ENCODE results near the gene RAD51AP1. TPM values are rescaled to one million over a fixed set of nuclear protein-coding genes. Genes with fewer than 3 reads are reported as not detected.
"Not testable (repeated sequence)": the region's sequence is repeated elsewhere in the genome, so short reads cannot be mapped to it uniquely, and the experiment has no call there.

RAD51AP1 gene
- polyA plus RNA-seq (ENCODE audit: insufficient read length): 44.4 TPM
- long read RNA-seq, donor 1, partial matches to known transcripts: 0 of 7 reads
- long read RNA-seq, donor 1, other reads (novel, unspliced or antisense): 0 of 7 reads
- long read RNA-seq, donor 2, transcript RAD51AP1-202 (9 exons, 2,113 nt): major isoform, 5 of 12 reads
- long read RNA-seq, donor 2, partial matches to known transcripts: 6 of 12 reads
- long read RNA-seq, donor 2, other reads (novel, unspliced or antisense): 0 of 12 reads
- long read RNA-seq, donor 3, partial matches to known transcripts: 0 of 1 reads
- long read RNA-seq, donor 3, other reads (novel, unspliced or antisense): 0 of 1 reads
- long read RNA-seq, donor 4, partial matches to known transcripts: 0 of 1 reads
- long read RNA-seq, donor 4, other reads (novel, unspliced or antisense): 0 of 1 reads
- long read RNA-seq, donor 5, transcript RAD51AP1-202 (9 exons, 2,113 nt): major isoform, 5 of 19 reads
- long read RNA-seq, donor 5, partial matches to known transcripts: 13 of 19 reads
- long read RNA-seq, donor 5, other reads (novel, unspliced or antisense): 0 of 19 reads
- long read RNA-seq, donor 6, partial matches to known transcripts: 6 of 14 reads
- long read RNA-seq, donor 6, other reads (novel, unspliced or antisense): 0 of 14 reads
- long read RNA-seq, donor 7, partial matches to known transcripts: 14 of 15 reads
- long read RNA-seq, donor 7, other reads (novel, unspliced or antisense): 0 of 15 reads
- long read RNA-seq, donor 8, partial matches to known transcripts: 0 of 1 reads
- long read RNA-seq, donor 8, other reads (novel, unspliced or antisense): 0 of 1 reads

GRCh38 chr12:4538207-4539160 is at the start of gene RAD51AP1:
Gene RAD51AP1 (plus strand): TSS chr12:4538890. CDS start chr12:4538940, 50 bp downstream.
- DNase-seq: peak; percentile 96

GRCh38 chr12:4489556-4489955 is 49.1 kb upstream of the RAD51AP1 start:
- DNase-seq: no peak

- no peak for DNase-seq
Measured at GRCh38 chr12:4490973-4491372, 47.7 kb upstream of the RAD51AP1 start.

GRCh38 chr12:4496145-4496838 is 42.4 kb upstream of the RAD51AP1 start:
- DNase-seq: no peak

DNA sequence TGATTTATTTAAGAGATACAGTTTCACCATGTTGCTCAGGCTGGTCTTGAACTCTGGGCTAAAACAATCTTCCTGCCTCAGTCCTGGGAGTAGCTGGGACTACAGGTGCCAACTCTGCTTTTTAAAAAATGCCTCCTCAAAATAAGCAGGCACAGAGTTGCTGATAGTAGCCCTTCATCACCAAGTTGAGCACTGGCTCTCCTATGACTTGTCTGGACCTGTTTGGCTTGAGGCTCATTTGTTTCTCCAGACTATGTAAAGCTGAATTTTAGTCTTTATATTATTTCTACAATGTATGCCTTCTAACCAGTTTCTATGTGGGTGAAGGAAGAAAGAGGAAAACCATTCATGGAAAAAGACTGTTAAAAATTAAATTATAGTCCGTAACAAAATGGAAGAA is 39.5 kb upstream of the RAD51AP1 start:
- DNase-seq: no peak

DNA sequence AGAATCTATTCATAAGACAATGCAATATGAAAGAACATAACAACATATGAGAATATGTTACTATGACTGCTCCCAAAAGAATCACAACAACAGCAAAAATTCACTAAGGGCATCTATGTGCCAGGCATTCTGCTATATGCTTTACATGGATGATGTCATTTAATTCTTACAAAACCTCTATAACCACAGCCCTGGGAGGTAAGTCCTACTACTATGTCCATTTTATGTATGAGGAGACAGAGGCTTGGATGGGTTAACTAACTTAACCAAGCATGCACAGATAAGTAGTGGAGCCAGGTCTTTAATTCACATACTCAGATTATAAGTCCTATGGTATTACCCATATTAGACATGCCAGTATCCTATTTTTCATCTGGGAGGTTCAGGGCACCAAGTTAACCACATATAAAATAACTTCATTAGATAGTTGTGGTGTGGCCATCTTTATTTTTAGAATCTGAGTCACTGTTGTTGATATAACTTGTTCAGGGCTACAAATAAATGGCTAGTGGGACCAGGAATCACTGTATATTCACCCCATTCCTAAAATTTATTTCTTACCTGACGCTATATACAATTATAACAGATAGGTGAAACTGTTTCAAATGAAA is 33.2 kb upstream of the RAD51AP1 start:
- DNase-seq: no peak

DNA sequence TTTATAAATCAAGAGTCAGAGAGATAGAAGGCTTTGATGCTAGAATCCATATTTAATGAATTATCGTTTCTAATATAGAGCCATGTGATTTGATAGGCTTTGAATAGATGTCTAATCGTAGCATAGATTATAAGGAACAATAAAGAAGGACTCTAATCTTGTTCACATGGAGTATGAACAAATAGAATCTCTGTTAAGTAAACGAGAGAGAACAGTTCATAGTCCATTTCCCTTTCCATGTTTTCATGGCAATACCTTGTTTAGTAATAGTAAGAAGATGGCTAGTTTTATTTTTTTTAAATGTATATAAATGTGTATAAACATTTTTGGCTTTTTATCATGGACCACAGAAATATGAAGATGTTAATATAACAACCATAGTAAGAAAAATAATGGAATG is 32.3 kb upstream of the RAD51AP1 start:
- DNase-seq: no peak

GRCh38 chr12:4506870-4507269 is 31.8 kb upstream of the RAD51AP1 start:
- DNase-seq: no peak

DNA sequence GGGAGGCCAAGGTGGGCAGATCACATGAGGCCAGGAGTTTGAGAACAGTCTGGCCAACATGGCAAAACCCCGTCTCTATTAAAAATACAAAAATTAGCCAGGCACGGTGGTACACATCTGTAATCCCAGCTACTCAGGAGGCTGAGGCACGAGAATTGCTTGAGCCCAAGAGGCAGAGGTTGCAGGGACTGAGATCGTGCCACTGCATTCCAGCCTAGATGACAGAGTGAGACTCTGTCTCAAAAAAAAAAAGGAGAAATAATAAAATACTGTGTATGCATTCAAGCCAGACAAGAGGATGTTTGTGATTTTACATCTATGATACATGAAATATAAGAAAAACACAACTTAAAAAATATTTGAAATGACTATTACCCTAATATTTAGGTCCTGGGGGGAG is 30.2 kb upstream of the RAD51AP1 start:
- not testable (repeated sequence) for DNase-seq

- DNase-seq: not testable (repeated sequence)
Measured at GRCh38 chr12:4509269-4509668, 29.4 kb upstream of the RAD51AP1 start.

- DNase-seq: no peak
Measured at GRCh38 chr12:4518106-4518728, 20.5 kb upstream of the RAD51AP1 start.

DNA sequence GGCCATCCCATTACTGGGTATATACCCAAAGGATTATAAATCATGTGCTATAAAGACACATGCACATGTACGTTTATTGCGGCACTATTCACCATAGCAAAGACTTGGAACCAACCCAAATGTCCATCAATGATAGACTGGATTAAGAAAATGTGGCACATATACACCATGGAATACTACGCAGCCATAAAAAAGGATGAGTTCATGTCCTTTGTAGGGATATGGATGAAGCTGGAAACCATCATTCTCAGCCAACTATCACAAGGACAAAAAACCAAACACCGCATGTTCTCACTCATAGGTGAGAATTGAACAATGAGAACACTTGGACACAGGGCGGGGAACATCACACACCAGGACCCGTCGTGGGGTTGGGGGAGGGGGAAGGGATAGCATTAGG is 15.2 kb upstream of the RAD51AP1 start:
- DNase-seq: not testable (repeated sequence)

DNA sequence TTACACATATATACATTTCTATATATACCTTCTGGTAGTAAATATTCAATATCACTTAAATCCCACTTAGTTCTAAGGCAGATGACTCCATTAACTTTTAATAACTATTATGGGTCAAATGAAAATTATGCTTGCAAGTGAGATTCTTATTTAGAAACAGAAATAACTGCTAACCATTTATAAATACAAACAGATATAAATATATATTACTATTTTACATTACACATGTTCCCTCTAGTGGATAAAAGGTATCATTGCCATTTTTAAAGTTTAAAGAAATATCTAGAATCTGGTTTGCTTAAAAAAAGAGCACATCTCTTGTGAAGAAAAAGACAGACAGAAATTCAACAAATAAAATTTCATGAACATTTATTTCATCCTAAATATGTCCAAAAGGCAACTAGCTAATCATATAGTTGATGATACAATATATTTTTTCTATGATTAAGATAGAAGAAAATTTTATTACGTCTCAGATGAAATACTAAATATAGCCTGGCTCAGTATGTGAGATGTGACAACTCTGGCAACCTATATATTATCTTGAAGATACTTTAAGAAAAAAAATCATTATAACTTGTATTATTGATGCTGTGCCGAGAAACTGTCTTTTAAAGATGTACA is 11.7 kb upstream of the RAD51AP1 start:
- no peak for DNase-seq

GRCh38 chr12:4530160-4530559 is 8.5 kb upstream of the RAD51AP1 start:
- DNase-seq: no peak

GRCh38 chr12:4530982-4531586 is 7.6 kb upstream of the RAD51AP1 start:
- DNase-seq: no peak

- DNase-seq: no peak
Measured at GRCh38 chr12:4535092-4535491, 3.6 kb upstream of the RAD51AP1 start.

DNA sequence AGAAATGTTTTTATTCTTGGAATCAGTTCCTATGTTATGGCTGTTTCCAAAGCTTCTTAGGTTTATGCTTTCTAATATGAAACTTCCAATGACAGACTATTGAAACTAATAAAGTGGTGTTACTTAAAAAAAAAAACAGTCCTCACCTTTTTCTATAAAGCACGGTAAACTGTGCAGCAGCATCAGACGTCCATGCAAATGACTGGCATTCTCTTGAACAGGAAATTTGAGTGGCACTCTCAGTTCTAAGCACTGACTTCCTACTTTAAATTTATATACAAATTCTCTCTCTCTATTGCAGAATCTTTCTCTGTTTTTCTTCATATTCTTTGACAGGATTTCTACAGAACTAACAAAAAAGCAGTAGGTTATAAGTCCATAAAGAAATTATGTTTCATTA is 2.8 kb upstream of the RAD51AP1 start:
- no peak for DNase-seq

- no peak for DNase-seq
Measured at GRCh38 chr12:4539167-4539870, 629 bp downstream of the RAD51AP1 start.

GRCh38 chr12:4540170-4540569 is 1.5 kb downstream of the RAD51AP1 start:
- DNase-seq: no peak
